Parathyroid adenoma (tissue), 2 donors: Measurements from ENCODE around the gene SMG6.

Experiments used
- H2AFZ ChIP-seq: fragments of 300-600 bp; sonication (generic); one replicate; pipeline ENCODE4 v1.7.0; 2017; ENCODE audit warnings: antibody characterized with exemption, mild to moderate bottlenecking
- H3K27ac ChIP-seq: fragments of 300-600 bp; sonication (generic); one replicate; pipeline ENCODE4 v1.7.0; 2017
- H3K27me3 ChIP-seq: fragments of 300-600 bp; sonication (generic); one replicate; pipeline ENCODE4 v1.7.0; 2017; ENCODE audit warnings: low read length; ENCODE audit not compliant: control insufficient read depth, insufficient read depth
- H3K36me3 ChIP-seq: fragments of 300-600 bp; sonication (generic); one replicate; pipeline ENCODE4 v1.7.0; 2017; ENCODE audit warnings: low read length; ENCODE audit not compliant: control insufficient read depth, insufficient read depth
- H3K4me1 ChIP-seq: fragments of 300-600 bp; sonication (generic); one replicate; pipeline ENCODE4 v1.7.0; 2017; ENCODE audit warnings: control low read depth
- H3K4me2 ChIP-seq: fragments of 300-600 bp; sonication (generic); one replicate; pipeline ENCODE4 v1.7.0; 2017; ENCODE audit warnings: low read length
- H3K4me3 ChIP-seq: fragments of 300-600 bp; sonication (generic); one replicate; pipeline ENCODE4 v1.7.0; 2017; ENCODE audit warnings: low read depth, low read length
- H3K79me2 ChIP-seq: fragments of 300-600 bp; sonication (generic); one replicate; pipeline ENCODE4 v1.7.0; 2017; ENCODE audit warnings: control low read depth
- H3K9ac ChIP-seq: fragments of 300-600 bp; sonication (generic); one replicate; pipeline ENCODE4 v1.7.0; 2017; ENCODE audit warnings: mild to moderate bottlenecking
- H3K9me3 ChIP-seq: fragments of 300-600 bp; sonication (generic); one replicate; pipeline ENCODE4 v1.7.0; 2017; ENCODE audit warnings: low read length; ENCODE audit not compliant: control insufficient read depth
- CTCF ChIP-seq: fragments of 300-600 bp; sonication (generic); IDR thresholded peaks from one replicate; pipeline ENCODE4 v1.7.0; 2017; ENCODE audit warnings: antibody characterized with exemption, mild to moderate bottlenecking
- donor health status: primary hyperparathyroidism.

The SMG6 gene

GRCh38 chr17:2232244-2232638 lies 71.3 kb downstream of the SMG6 start:
- Histone ChIP-seq H2AFZ (no peak overlapping the region), H3K79me2 (peaks cover 10% of the 10 kb centered on the region), H3K36me3 (no peaks in the 10 kb centered on the region), H3K27ac (no peak overlapping the region), H3K9me3 (no peaks in the 10 kb centered on the region), H3K4me3 (no peak overlapping the region), H3K4me2 (no peak overlapping the region), H3K9ac (no peak overlapping the region), H3K27me3 (no peaks in the 10 kb centered on the region), H3K4me1 (no peaks in the 10 kb centered on the region)
- no peak for TF ChIP-seq CTCF

GRCh38 chr17:2230877-2231276 lies 72.7 kb downstream of the SMG6 start:
- Histone ChIP-seq H3K79me2 (peaks cover 10% of the 10 kb centered on the region), H3K4me3 (no peak overlapping the region), H3K4me1 (no peaks in the 10 kb centered on the region), H3K27me3 (no peaks in the 10 kb centered on the region), H3K9ac (no peak overlapping the region), H3K27ac (no peak overlapping the region), H3K9me3 (no peaks in the 10 kb centered on the region), H3K36me3 (no peaks in the 10 kb centered on the region), H2AFZ (no peak overlapping the region), H3K4me2 (no peak overlapping the region)
- TF ChIP-seq CTCF, result no peak

- peaks cover 2% of the 10 kb centered on the region for H3K79me2 ChIP-seq
- no peaks in the 10 kb centered on the region for H3K9me3 ChIP-seq
- no peak overlapping the region for H3K4me2 ChIP-seq
- H3K27ac ChIP-seq, result no peak overlapping the region
- H3K36me3 ChIP-seq, result no peaks in the 10 kb centered on the region
- peaks cover 12% of the 10 kb centered on the region for H3K4me1 ChIP-seq
- TF ChIP-seq CTCF, result no peak
- H2AFZ ChIP-seq, result no peak overlapping the region
- H3K4me3 ChIP-seq, result no peak overlapping the region
- no peak overlapping the region for H3K9ac ChIP-seq
- H3K27me3 ChIP-seq, result no peaks in the 10 kb centered on the region
These were observed 76.4 kb downstream of the SMG6 start for GRCh38 chr17:2227025-2227699.

- Histone ChIP-seq H3K9ac (no peak overlapping the region), H3K36me3 (no peaks in the 10 kb centered on the region), H3K79me2 (peaks cover 2% of the 10 kb centered on the region), H3K9me3 (no peaks in the 10 kb centered on the region), H3K27ac (no peak overlapping the region), H3K4me1 (peaks cover 12% of the 10 kb centered on the region), H3K4me2 (no peak overlapping the region), H3K27me3 (no peaks in the 10 kb centered on the region), H3K4me3 (no peak overlapping the region), H2AFZ (no peak overlapping the region)
- TF ChIP-seq CTCF, result no peak
These were observed 80.0 kb downstream of the SMG6 start for GRCh38 chr17:2223617-2223927.

DNA sequence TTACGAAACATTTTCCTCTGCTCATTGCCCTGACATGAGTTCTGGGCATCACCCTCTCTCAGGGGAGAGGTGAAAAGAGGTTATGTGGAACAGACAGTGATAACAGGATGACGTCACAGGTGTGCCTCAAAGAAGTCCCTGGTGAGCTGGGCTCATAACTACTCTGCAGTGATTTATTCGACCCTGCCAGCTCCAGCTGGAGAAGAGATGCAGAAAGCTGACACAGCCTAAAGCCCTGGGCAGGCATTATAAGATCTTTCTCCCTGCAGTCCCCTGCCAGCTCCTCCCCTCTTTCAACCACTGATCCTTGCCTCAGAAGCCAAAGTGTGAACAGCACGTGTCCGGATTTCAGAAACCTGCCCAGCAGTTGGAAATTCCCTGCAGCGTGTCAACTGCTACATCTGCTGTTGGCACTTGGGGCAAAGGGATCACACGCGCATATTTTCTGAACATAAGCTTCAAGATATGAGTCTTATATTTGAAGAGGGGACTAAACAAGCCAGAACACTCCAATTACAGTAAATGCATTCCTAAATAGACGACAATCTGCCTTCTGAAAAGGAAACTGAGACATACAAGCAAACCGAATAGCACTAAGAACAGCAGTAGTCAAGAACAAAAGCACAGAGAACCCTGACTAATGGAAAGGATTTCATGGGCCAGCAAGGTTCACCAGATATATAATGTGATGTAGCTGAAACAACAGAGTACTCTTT lies 80.5 kb downstream of the SMG6 start:
- Histone ChIP-seq H3K9ac (no peak overlapping the region), H3K27me3 (no peaks in the 10 kb centered on the region), H3K36me3 (no peaks in the 10 kb centered on the region), H3K4me1 (peaks cover 12% of the 10 kb centered on the region), H3K79me2 (peaks cover 3% of the 10 kb centered on the region), H3K4me2 (no peak overlapping the region), H2AFZ (no peak overlapping the region), H3K4me3 (no peak overlapping the region), H3K9me3 (no peaks in the 10 kb centered on the region), H3K27ac (no peak overlapping the region)
- TF ChIP-seq CTCF, result no peak
